Duodenal mucosa (tissue), 2 donors: ENCODE results near the gene PTPRN2.
"Not testable (repeated sequence)": the region's sequence is repeated elsewhere in the genome, so short reads cannot be mapped to it uniquely, and the experiment has no call there.

Experiments
- H3K27ac ChIP-seq: one replicate; pipeline ENCODE4 v1.7.0; 2013; ENCODE audit warnings: low read depth, low read length
- H3K27me3 ChIP-seq, 2 donors: one replicate each; pipeline ENCODE4 v1.7.0; 2013; ENCODE audit warnings: low read length in 2 of 2, control low read depth in 1 of 2; ENCODE audit not compliant: insufficient read depth in 2 of 2, control insufficient read depth in 1 of 2
- H3K36me3 ChIP-seq, 2 donors: one replicate each; pipeline ENCODE4 v1.7.0; 2013; ENCODE audit warnings: low read length in 2 of 2, control low read depth in 1 of 2; ENCODE audit not compliant: insufficient read depth in 2 of 2, control insufficient read depth in 1 of 2
- H3K4me1 ChIP-seq, 2 donors: one replicate each; pipeline ENCODE4 v1.7.0; 2013; ENCODE audit warnings: low read length in 2 of 2, control low read depth in 1 of 2; ENCODE audit not compliant: insufficient read depth in 2 of 2, control insufficient read depth in 1 of 2
- H3K4me3 ChIP-seq, 2 donors: one replicate each; pipeline ENCODE4 v1.7.0; 2013; ENCODE audit warnings: low read length in 2 of 2, low read depth in 1 of 2
- H3K9ac ChIP-seq, 2 donors: one replicate each; pipeline ENCODE4 v1.7.0; 2013; ENCODE audit warnings: low read length in 2 of 2, low read depth in 1 of 2
- H3K9me3 ChIP-seq, 2 donors: one replicate each; pipeline ENCODE4 v1.7.0; 2013; ENCODE audit warnings: low read length in 2 of 2, control low read depth in 1 of 2; ENCODE audit not compliant: control insufficient read depth in 1 of 2

The PTPRN2 gene

GRCh38 chr7:158425676-158426075 is 161.9 kb downstream of the PTPRN2 start:
- not testable (repeated sequence) for H3K36me3 ChIP-seq, H3K9me3 ChIP-seq, H3K4me1 ChIP-seq, H3K9ac ChIP-seq, H3K27ac ChIP-seq, H3K27me3 ChIP-seq, H3K4me3 ChIP-seq

- Histone ChIP-seq H3K4me1 (no peaks in the 10 kb centered on the region), H3K36me3 (no peaks in the 10 kb centered on the region), H3K9me3 (no peaks in the 10 kb centered on the region), H3K9ac (no peak overlapping the region), H3K27ac (no peak overlapping the region), H3K4me3 (no peak overlapping the region), H3K27me3 (no peaks in the 10 kb centered on the region)
Measured at GRCh38 chr7:158424531-158424930, 163.1 kb downstream of the PTPRN2 start.

- Histone ChIP-seq H3K9me3 (no peaks in the 10 kb centered on the region), H3K27me3 (no peaks in the 10 kb centered on the region), H3K27ac (no peak overlapping the region)
Measured at GRCh38 chr7:158424011-158424410, 163.6 kb downstream of the PTPRN2 start.

GRCh38 chr7:158422887-158423560 is 164.6 kb downstream of the PTPRN2 start:
- Histone ChIP-seq H3K4me1 (no peaks in the 10 kb centered on the region), H3K27me3 (no peaks in the 10 kb centered on the region), H3K9ac (no peak overlapping the region), H3K27ac (no peak overlapping the region), H3K36me3 (no peaks in the 10 kb centered on the region), H3K4me3 (no peak overlapping the region), H3K9me3 (peaks cover 0 to 8% of the 10 kb centered on the region in 2 donors)

More at GRCh38 chr7:158424011-158424410, 163.6 kb downstream of the PTPRN2 start:
- no peaks in the 10 kb centered on the region for H3K36me3 ChIP-seq
- H3K9ac ChIP-seq: no peak overlapping the region
- H3K4me3 ChIP-seq: no peak overlapping the region
- H3K4me1 ChIP-seq: no peaks in the 10 kb centered on the region

- H3K4me1 ChIP-seq: no peaks in the 10 kb centered on the region
- no peaks in the 10 kb centered on the region for H3K27me3 ChIP-seq
- H3K9ac ChIP-seq: no peak overlapping the region
- H3K4me3 ChIP-seq: no peak overlapping the region
- peaks cover 0 to 13% of the 10 kb centered on the region in 2 donors for H3K9me3 ChIP-seq
- H3K27ac ChIP-seq: no peak overlapping the region
- no peaks in the 10 kb centered on the region for H3K36me3 ChIP-seq
Measured at GRCh38 chr7:158422196-158422886, 165.3 kb downstream of the PTPRN2 start.

GRCh38 chr7:158421361-158421760 is 166.3 kb downstream of the PTPRN2 start:
- Histone ChIP-seq H3K4me1 (no peaks in the 10 kb centered on the region), H3K27ac (no peak overlapping the region), H3K9ac (no peak overlapping the region), H3K27me3 (no peaks in the 10 kb centered on the region), H3K9me3 (peaks cover 0 to 13% of the 10 kb centered on the region in 2 donors), H3K4me3 (no peak overlapping the region), H3K36me3 (no peaks in the 10 kb centered on the region)

GRCh38 chr7:158420591-158421340 is 166.9 kb downstream of the PTPRN2 start:
- Histone ChIP-seq H3K27ac (no peak overlapping the region), H3K36me3 (no peaks in the 10 kb centered on the region), H3K4me1 (no peaks in the 10 kb centered on the region), H3K9me3 (peaks cover 0 to 13% of the 10 kb centered on the region in 2 donors), H3K9ac (no peak overlapping the region), H3K27me3 (no peaks in the 10 kb centered on the region), H3K4me3 (no peak overlapping the region)

- no peak overlapping the region for H3K9ac ChIP-seq
- no peak overlapping the region for H3K27ac ChIP-seq
- H3K4me1 ChIP-seq: no peaks in the 10 kb centered on the region
- H3K27me3 ChIP-seq: no peaks in the 10 kb centered on the region
- no peaks in the 10 kb centered on the region for H3K36me3 ChIP-seq
- peaks cover 0 to 13% of the 10 kb centered on the region in 2 donors for H3K9me3 ChIP-seq
- H3K4me3 ChIP-seq: no peak overlapping the region
Measured at GRCh38 chr7:158419238-158419785, 168.3 kb downstream of the PTPRN2 start.

- not testable (repeated sequence) for H3K4me3 ChIP-seq, H3K4me1 ChIP-seq, H3K36me3 ChIP-seq, H3K9ac ChIP-seq, H3K27me3 ChIP-seq, H3K27ac ChIP-seq
- peaks cover 0 to 13% of the 10 kb centered on the region in 2 donors for H3K9me3 ChIP-seq
Measured at GRCh38 chr7:158418395-158418794, 169.2 kb downstream of the PTPRN2 start.
